Subcutaneous adipose tissue (tissue), 4 donors: ENCODE results near the gene RAE1. TPM values are rescaled to one million over a fixed set of nuclear protein-coding genes. Genes with fewer than 3 reads are reported as not detected.

Source experiments
- total RNA-seq, 4 donors: library from RNA; depleted of rRNA; stranded (reverse); fragments of >200 nt; gene quantifications; one replicate each; pipeline ENCODE4 v1.1.0, GENCODE V29; 2016
- TF ChIP-seq, protein P1 (sequence below): fragments of 450-650 bp; IDR thresholded peaks from one replicate; pipeline ENCODE4 v1.5.1; 2016; ENCODE audit warnings: low read depth, mild to moderate bottlenecking, control low read depth, antibody characterized with exemption, moderate library complexity

Gene RAE1
- total RNA-seq, 4 donors from 2014 or later = 13.9 to 39.5 (median 16.4) TPM

DNA sequence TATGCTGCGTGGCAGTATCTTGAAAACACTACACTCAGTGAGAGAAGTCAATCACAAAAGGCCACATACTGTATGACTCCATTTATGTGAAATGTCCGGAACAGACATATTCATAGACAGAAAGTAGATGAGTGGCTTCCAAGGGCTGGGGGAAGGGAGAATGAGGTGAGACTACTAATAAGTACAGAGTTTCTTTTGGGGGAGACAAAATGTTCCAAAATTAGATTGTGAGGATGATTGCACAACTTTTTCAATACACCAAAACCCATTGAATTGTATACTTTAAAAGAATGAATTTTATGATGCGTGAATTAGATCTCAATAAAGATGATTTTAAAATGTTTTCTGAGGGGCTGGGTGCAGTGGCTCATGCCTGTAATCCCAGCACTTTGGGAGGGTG, 30.7 kb upstream of the RAE1 start:
- TF ChIP-seq, protein P1, sequence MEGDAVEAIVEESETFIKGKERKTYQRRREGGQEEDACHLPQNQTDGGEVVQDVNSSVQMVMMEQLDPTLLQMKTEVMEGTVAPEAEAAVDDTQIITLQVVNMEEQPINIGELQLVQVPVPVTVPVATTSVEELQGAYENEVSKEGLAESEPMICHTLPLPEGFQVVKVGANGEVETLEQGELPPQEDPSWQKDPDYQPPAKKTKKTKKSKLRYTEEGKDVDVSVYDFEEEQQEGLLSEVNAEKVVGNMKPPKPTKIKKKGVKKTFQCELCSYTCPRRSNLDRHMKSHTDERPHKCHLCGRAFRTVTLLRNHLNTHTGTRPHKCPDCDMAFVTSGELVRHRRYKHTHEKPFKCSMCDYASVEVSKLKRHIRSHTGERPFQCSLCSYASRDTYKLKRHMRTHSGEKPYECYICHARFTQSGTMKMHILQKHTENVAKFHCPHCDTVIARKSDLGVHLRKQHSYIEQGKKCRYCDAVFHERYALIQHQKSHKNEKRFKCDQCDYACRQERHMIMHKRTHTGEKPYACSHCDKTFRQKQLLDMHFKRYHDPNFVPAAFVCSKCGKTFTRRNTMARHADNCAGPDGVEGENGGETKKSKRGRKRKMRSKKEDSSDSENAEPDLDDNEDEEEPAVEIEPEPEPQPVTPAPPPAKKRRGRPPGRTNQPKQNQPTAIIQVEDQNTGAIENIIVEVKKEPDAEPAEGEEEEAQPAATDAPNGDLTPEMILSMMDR = no peak

DNA sequence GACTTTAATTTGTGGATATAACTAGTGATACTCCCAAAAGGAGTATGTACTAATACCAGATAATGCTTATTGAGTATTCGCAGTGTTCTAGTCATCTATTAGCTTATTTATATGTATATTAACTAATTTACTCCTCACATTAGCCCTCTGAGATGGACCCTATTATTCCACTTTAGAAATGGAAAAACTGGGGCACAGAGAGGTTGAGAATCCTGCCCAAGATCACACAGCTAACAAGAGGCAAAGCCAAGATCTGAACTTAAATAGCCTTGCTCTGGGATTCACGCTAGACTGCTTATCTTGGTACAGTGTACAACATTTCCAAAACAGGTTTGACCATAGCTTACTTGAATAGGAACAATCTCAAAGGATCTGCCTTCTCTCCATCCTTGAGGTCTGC, 29.9 kb upstream of the RAE1 start:
- TF ChIP-seq, protein P1 = no peak

GRCh38 chr20:57322476-57322875, 28.6 kb upstream of the RAE1 start:
- TF ChIP-seq, protein P1 = no peak

- TF ChIP-seq, protein P1 = no peak
These were observed 28.0 kb upstream of the RAE1 start for GRCh38 chr20:57323034-57323433.

GRCh38 chr20:57325632-57326356, 25.3 kb upstream of the RAE1 start:
- TF ChIP-seq, protein P1 = no peak

DNA sequence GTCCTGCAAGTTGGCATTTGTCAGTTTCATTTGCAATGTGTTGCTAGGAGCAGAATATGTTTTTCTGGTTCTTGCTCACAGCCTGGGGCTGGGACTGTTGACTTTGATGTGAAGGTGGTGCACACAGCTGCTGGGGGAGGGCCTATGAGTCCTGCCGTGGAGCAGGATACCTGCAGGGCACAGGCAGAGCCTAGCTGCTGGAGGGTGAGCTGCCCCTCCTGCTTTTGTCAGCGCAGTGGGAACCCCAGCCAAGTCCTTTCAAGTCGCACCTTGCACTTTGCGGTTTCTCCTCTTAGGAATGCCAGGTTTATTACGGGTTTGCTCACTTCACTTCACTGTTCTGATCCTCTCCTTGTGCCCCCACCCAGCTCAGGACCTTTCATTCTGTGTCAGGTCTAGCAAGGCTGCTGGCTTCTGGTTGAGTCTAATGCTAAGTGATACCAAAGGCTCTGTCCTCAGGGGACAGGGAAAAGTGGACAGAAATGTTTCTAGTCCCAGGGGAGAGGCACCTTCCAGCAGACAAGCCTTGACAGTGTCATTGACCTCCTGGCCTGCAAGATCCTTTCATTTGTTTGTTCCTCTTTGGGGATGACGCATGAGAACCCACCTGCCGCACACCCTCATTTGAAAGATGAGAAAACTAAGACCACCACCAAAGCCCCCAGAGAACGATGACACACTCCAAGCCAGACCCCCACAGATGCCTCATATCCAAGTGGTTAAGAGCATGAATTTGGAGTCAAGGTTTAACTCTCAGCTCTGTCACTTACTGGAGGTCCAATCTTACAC, 24.2 kb upstream of the RAE1 start:
- TF ChIP-seq, protein P1 = no peak

GRCh38 chr20:57327820-57328219, 23.2 kb upstream of the RAE1 start:
- TF ChIP-seq, protein P1 = no peak
